Esophagus muscularis mucosa (tissue), 4 donors: ENCODE results near the gene SLC27A2.

Experiments
- CTCF ChIP-seq, 3 experiments: fragments of 200-600 bp in 2 of 3; fragments of 450-650 bp in 1 of 3; sonication (generic) in 2 of 3; IDR thresholded peaks; one replicate each; pipeline ENCODE4 v1.5.1; 2017 to 2019; ENCODE audit warnings: antibody characterized with exemption in 3 of 3, mild to moderate bottlenecking in 2 of 3, moderate library complexity in 1 of 3
- EP300 ChIP-seq: sonication (generic); formaldehyde crosslinking; IDR thresholded peaks from one replicate; pipeline ENCODE4 v1.6.1; 2017; ENCODE audit warnings: antibody characterized with exemption
- POLR2A ChIP-seq: fragments of 450-650 bp; IDR thresholded peaks from one replicate; pipeline ENCODE4 v1.6.1; 2017; ENCODE audit warnings: antibody characterized with exemption, moderate library complexity, mild to moderate bottlenecking, low read depth
- POLR2AphosphoS5 ChIP-seq, 2 donors: sonication (generic); formaldehyde crosslinking; IDR thresholded peaks; one replicate each; pipeline ENCODE4 v1.6.1; 2017; ENCODE audit warnings: antibody characterized with exemption in 2 of 2

DNA sequence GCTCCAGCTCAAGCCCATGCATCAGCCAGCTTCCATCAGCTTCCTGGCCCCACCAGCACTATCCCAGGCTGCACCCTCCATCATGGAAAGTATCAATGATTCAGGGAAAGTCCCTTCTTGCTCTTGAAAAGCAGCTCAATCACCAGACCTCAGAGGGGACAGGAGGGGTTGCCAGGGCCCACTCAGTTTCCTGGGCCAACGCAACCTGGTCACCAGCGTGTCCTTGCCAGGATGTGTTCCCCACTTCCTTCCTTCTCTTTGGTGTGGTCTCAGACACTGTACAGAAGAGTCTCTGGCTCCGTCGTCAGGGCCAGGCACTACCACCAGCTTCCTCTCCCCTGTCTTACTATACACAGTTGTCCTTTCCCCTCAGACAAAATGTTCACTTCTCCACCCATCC lies 80.5 kb downstream of the SLC27A2 start:
- TF ChIP-seq CTCF (IDR thresholded peaks at IDR 0.05) (no peak), POLR2A (no peak), POLR2AphosphoS5 (IDR thresholded peaks at IDR 0.05) (no peak), EP300 (no peak)
